ENCODE results near the gene GRIK4. TPM values are rescaled to one million over a fixed set of nuclear protein-coding genes. Genes with fewer than 3 reads are reported as not detected.

The GRIK4 gene
- total RNA-seq, 1 donor from 2014 or later, result 2.2 TPM

DNA sequence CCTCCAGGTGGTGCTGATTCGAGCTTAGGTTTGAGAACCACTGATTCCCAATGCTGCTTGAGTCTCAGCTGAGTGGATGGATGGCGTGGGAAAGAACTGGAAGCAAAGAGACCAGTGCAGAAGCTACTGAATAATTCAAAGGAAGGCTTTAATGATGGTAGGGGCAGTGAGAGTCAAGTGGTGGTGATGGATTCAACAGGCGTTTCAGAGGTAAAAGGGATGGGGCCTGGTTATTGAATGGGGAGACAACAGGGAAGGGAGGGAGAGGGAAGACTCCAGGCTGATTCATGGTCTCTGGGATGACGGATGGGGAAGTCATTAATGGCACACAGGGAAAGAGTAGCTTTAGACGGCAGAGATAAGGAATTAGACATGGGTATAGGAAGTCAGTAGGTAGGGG, 408.0 kb downstream of the GRIK4 start:
- peaks cover 3% of the 10 kb centered on the region for H3K27me3 Mint-ChIP-seq (ENCODE audit: low read depth)
- TF ChIP-seq, protein P1, sequence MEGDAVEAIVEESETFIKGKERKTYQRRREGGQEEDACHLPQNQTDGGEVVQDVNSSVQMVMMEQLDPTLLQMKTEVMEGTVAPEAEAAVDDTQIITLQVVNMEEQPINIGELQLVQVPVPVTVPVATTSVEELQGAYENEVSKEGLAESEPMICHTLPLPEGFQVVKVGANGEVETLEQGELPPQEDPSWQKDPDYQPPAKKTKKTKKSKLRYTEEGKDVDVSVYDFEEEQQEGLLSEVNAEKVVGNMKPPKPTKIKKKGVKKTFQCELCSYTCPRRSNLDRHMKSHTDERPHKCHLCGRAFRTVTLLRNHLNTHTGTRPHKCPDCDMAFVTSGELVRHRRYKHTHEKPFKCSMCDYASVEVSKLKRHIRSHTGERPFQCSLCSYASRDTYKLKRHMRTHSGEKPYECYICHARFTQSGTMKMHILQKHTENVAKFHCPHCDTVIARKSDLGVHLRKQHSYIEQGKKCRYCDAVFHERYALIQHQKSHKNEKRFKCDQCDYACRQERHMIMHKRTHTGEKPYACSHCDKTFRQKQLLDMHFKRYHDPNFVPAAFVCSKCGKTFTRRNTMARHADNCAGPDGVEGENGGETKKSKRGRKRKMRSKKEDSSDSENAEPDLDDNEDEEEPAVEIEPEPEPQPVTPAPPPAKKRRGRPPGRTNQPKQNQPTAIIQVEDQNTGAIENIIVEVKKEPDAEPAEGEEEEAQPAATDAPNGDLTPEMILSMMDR (IDR thresholded peaks at IDR 0.05; ENCODE audit: unreplicated experiment), result no peak
- H3K4me1 Mint-ChIP-seq, result peaks cover 3% of the 10 kb centered on the region
- no peak for DNase-seq (ENCODE audit: low spot score in 2 of 2, unreplicated experiment in 2 of 2)
- no peak overlapping the region for H3K4me3 Mint-ChIP-seq
- H3K36me3 Mint-ChIP-seq, result no peaks in the 10 kb centered on the region
- no peak overlapping the region for H3K27ac Mint-ChIP-seq
- H3K9me3 Mint-ChIP-seq, result no peaks in the 10 kb centered on the region

DNA sequence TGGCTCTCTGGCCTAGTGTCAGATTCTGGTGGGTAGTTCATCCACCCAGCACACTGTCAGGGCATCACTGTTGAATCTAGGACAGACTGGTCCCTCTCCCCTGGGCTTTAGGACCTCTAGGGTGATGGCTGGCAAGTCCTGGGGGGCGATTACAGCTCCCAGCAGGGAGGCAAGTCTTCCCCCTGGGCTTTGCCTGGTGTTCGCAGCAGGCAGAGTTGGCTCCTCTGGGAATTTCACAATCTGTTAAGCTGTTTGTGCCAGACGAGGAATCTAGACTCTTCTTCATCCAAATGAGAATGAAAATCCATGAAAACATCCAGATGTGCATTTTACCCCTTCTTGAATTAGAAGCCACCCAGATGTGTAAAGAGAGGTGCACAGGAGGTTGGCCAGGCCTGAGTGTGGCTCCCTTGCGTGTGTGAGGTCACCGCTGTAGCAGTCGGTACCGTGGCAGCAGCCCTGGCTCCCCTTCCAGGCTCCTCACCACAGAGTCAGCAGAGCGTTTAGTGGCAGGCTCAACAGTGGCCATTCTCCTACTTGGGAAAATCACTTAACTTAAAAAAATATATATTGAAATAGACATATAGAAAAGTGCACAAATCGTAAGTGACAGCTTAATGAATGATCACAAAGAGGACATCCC, 412.4 kb downstream of the GRIK4 start:
- H3K27ac Mint-ChIP-seq, result no peak overlapping the region

DNA sequence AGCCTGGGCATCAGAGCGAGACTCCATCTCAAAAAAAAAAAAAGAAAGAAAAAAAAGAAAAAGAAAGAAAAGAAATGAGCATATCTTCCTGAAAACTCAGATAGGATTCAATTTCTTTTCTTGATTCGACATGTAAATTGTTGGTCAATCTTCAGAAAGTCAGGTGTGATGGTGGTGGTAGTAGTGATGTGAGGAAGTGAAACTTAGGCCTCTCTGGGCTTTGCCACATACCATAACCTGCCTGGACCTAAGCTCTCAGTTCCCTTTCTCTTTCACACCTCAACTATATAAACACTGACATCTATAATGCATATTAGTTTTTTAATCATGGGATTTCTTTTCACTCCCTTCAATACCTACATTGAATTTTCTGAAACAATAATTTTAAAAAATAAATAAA, 414.4 kb downstream of the GRIK4 start:
- Mint-ChIP-seq H3K36me3 (no peaks in the 10 kb centered on the region), H3K4me3 (no peak overlapping the region), H3K27ac (no peak overlapping the region), H3K27me3 (ENCODE audit: low read depth) (no peaks in the 10 kb centered on the region), H3K4me1 (peaks cover 9% of the 10 kb centered on the region), H3K9me3 (no peaks in the 10 kb centered on the region)
- no peak for DNase-seq (ENCODE audit: low spot score in 2 of 2, unreplicated experiment in 2 of 2)
- TF ChIP-seq, protein P1 (IDR thresholded peaks at IDR 0.05; ENCODE audit: unreplicated experiment), result no peak

More for the DNA sequence above, 412.4 kb downstream of the GRIK4 start:
- H3K27me3 Mint-ChIP-seq (ENCODE audit: low read depth), result no peaks in the 10 kb centered on the region
- no peaks in the 10 kb centered on the region for H3K9me3 Mint-ChIP-seq
- no peaks in the 10 kb centered on the region for H3K36me3 Mint-ChIP-seq
- TF ChIP-seq, protein P1 (IDR thresholded peaks at IDR 0.05; ENCODE audit: unreplicated experiment), result no peak
- DNase-seq (ENCODE audit: low spot score in 2 of 2, unreplicated experiment in 2 of 2), result no peak
- H3K4me1 Mint-ChIP-seq, result no peaks in the 10 kb centered on the region
- no peak overlapping the region for H3K4me3 Mint-ChIP-seq

DNA sequence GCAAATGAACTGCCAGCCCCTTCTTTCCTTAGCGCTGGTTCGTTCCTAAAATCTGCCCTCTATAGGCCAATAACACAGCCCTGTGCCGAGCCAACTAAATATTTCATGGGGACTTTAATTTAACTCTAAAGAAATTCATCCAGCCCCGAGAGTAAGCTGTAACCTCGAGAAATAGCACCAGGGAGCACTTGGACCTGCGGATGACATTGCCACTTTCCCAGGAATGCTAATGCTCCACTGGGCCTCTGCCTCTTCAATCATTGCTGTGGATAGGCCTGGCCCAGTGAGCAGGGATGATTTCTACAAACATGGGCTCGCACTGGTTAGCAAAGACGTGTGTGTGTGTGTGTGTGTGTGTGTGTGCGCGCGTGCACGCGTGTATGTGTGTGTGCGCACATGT, 417.1 kb downstream of the GRIK4 start:
- Mint-ChIP-seq H3K27me3 (ENCODE audit: low read depth) (no peaks in the 10 kb centered on the region), H3K9me3 (no peaks in the 10 kb centered on the region), H3K4me1 (peaks cover 21% of the 10 kb centered on the region), H3K27ac (no peak overlapping the region), H3K36me3 (no peaks in the 10 kb centered on the region), H3K4me3 (no peak overlapping the region)
- TF ChIP-seq, protein P1 (IDR thresholded peaks at IDR 0.05; ENCODE audit: unreplicated experiment), result no peak
- no peak for DNase-seq (ENCODE audit: low spot score in 2 of 2, unreplicated experiment in 2 of 2)

DNA sequence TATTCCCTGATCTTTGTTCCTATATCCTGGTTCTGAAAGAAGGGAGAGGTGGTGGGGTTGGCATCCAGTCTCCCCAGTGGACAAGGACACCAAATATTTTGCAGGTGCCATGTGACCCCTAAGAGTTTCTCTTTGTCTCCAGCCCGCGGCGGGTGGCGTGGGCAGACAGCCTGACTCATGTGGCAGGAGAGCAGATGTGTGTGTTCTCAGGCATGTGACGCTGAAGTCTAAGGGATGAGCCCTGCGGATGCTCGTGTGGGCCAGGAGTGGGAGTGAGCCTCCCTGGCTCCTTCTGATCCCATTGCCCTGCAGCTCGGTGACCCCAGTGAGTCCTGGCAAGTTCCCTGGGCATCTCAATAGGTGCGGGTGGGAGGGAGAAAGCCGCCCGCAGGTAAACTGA, 417.5 kb downstream of the GRIK4 start:
- Mint-ChIP-seq H3K36me3 (no peaks in the 10 kb centered on the region), H3K27me3 (ENCODE audit: low read depth) (no peaks in the 10 kb centered on the region), H3K4me3 (no peak overlapping the region), H3K4me1 (peaks cover 21% of the 10 kb centered on the region), H3K27ac (no peak overlapping the region), H3K9me3 (no peaks in the 10 kb centered on the region)
- TF ChIP-seq, protein P1 (IDR thresholded peaks at IDR 0.05; ENCODE audit: unreplicated experiment), result no peak
- no peak for DNase-seq (ENCODE audit: low spot score in 2 of 2, unreplicated experiment in 2 of 2)

All from mesothelial cell of epicardium (in vitro differentiated cells).